Frontal cortex (tissue), 4 donors: Measurements from ENCODE around the gene ZNF668. TPM values are rescaled to one million over a fixed set of nuclear protein-coding genes. Genes with fewer than 3 reads are reported as not detected.
"Not testable (repeated sequence)": the region's sequence is repeated elsewhere in the genome, so short reads cannot be mapped to it uniquely, and the experiment has no call there.

ENCODE experiments used
- DNase-seq, 2 donors: peaks; one replicate each; pipeline ENCODE4 v3.0.0; 2012; ENCODE audit warnings: low spot score in 2 of 2
- FAIRE-seq: peaks from 2 replicates; lab custom pipeline; 2012; peaks lifted over from hg19 to GRCh38; lab: Jason Lieb, UNC
- total RNA-seq: library from RNA; depleted of rRNA; stranded (reverse); fragments of >200 nt; gene quantifications from one replicate; pipeline ENCODE4 v1.2.3, GENCODE V29; 2014
- donor health status: control.
- donor health status: control.
- donor health status: control.

ZNF668 gene
- total RNA-seq, 1 donor from 2014 or later: 9.0 TPM

- DNase-seq (no peak), FAIRE-seq (no peak)
Measured at GRCh38 chr16:31023252-31023602, 50.8 kb downstream of the ZNF668 start.

DNA sequence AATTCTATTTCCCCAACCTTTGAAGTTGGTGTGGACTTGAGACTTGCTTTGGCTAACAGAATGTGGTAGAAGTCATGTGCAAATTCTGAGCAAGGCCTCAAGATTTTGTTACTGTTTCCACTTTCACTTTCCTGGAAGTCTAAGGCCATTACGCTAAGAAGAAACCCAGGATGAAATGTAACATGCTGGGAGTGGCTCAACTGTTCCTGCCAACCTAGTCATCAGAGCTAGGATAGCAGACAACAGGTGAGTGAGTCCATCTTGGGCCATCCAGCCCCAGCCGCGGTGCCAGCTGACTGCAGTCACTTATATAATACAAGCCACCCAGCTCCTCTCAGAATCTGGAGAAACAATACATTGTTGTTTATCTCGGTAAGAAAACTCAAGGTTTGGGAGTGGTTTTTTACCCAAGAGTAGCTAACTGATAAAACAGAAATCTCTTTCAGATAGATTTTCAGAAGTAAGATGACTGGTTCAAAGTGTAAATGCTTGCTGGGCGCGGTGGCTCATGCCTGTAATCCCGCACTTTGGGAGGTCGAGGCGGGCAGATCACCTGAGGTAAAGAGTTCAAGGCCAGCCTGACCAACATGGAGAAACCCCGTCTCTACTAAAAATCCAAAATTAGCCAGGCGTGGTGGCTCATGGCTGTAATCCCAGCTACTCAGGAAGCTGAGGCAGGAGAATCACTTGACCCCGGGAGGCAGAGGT is 51.3 kb downstream of the ZNF668 start:
- DNase-seq: no peak
- no peak for FAIRE-seq

DNA sequence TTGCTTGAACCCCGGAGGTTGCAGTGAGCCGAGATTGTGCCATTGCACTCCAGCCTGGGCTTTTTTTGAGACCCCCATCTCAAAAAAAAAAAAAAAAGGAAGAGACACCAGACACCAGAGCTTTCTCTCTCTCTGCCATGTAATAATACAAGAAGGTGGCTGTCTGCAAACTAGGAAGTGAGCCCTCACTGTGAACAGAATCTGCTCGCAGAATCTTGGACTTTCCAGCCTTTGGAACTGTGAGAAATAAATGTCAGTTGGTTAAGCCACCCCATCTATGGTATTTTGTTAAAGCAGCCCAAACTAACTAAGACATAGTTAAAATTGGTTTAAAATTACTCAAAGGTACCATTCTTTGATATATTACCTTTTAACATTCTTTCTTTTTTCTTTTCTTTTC is 53.5 kb downstream of the ZNF668 start:
- FAIRE-seq (no peak), DNase-seq (no peak)

DNA sequence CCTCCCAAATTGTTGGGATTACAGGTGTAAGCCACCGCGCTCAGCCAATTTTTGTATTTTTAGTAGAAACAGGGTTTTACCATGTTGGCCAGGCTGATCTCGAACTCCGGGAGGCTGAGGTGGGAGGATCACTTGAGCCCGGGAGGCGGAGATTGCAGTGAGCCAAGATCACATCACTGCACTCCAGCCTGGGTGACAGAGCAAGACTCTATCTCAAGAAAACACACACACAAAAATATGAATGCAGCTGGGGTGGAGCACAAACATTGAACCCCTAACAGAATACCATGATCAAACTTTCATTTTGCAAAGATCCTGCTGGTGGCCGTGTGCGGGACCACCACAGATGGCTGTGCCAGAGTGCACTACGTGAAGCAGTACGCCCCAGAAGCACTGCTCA is 56.3 kb downstream of the ZNF668 start:
- not testable (repeated sequence) for DNase-seq, FAIRE-seq

GRCh38 chr16:31016018-31016417 is 58.0 kb downstream of the ZNF668 start:
- FAIRE-seq (no peak), DNase-seq (no peak)

GRCh38 chr16:31013292-31013691 is 60.7 kb downstream of the ZNF668 start:
- DNase-seq, FAIRE-seq: not testable (repeated sequence)

DNA sequence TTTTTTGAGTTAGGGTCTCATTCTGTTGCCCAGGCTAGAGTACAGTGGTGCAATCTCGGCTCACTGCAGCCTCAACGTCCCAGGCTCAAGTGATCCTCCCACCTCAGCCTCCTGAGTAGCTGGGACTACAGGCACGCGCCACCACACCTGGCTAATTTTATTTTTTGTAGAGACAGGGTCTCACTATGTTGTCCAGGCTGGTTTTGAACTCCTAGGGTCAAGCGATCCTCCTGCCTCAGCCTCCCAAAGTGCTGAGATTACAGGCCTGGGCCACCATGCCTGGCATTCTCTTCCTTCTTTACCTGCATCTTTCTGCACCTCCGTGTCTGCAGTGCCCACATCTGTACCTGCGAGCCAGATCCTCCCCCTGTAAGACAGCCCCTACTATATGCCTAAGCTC is 62.2 kb downstream of the ZNF668 start:
- not testable (repeated sequence) for FAIRE-seq, DNase-seq

Other genes with a start within 250 kb of the ZNF668 start
- 41.6 TPM for gene BCL7C, start 180.2 kb downstream of the ZNF668 start, total RNA-seq
- 0.41 TPM for gene CTF1, start 177.6 kb downstream of the ZNF668 start, total RNA-seq
- 66.4 TPM for gene FBXL19, start 150.7 kb downstream of the ZNF668 start, total RNA-seq
- 4.1 TPM for gene ORAI3, start 125.2 kb downstream of the ZNF668 start, total RNA-seq
- gene SETD1A, start 116.5 kb downstream of the ZNF668 start, total RNA-seq: 1.6 TPM
- gene HSD3B7, start 89.0 kb downstream of the ZNF668 start, total RNA-seq: 2.0 TPM
- 11.4 TPM for gene STX1B, start 63.6 kb downstream of the ZNF668 start, total RNA-seq
- gene STX4, start 40.7 kb downstream of the ZNF668 start, total RNA-seq: 13.9 TPM
- 14.7 TPM for gene ZNF646, start 182 bp upstream of the ZNF668 start, total RNA-seq
- 1.6 TPM for gene PRSS53, start 14.7 kb upstream of the ZNF668 start, total RNA-seq
- gene VKORC1, start 20.6 kb upstream of the ZNF668 start, total RNA-seq: 35.9 TPM
- 11.4 TPM for gene BCKDK, start 34.1 kb upstream of the ZNF668 start, total RNA-seq
- gene KAT8, start 43.4 kb upstream of the ZNF668 start, total RNA-seq: 47.7 TPM
- not detected for gene PRSS8, start 61.5 kb upstream of the ZNF668 start, total RNA-seq
- 1.6 TPM for gene PRSS36, start 75.8 kb upstream of the ZNF668 start, total RNA-seq
- 36.3 TPM for gene FUS, start 105.9 kb upstream of the ZNF668 start, total RNA-seq
- gene PYCARD, start 128.5 kb upstream of the ZNF668 start, total RNA-seq: 1.6 TPM
- 1.2 TPM for gene TRIM72, start 139.9 kb upstream of the ZNF668 start, total RNA-seq
- gene PYDC1, start 142.9 kb upstream of the ZNF668 start, total RNA-seq: 0.41 TPM
- 2.0 TPM for gene ITGAM, start 185.7 kb upstream of the ZNF668 start, total RNA-seq